ENCODE data around the gene CASP8. TPM values are rescaled to one million over a fixed set of nuclear protein-coding genes. Genes with fewer than 3 reads are reported as not detected.

The CASP8 gene
- total and polyA plus RNA-seq, 9 of the 15 experiments (the other 6 are each of a cell fraction or from before 2014, with no cell fraction given), result 10.2 to 31.4 (median 19.4) TPM

DNA sequence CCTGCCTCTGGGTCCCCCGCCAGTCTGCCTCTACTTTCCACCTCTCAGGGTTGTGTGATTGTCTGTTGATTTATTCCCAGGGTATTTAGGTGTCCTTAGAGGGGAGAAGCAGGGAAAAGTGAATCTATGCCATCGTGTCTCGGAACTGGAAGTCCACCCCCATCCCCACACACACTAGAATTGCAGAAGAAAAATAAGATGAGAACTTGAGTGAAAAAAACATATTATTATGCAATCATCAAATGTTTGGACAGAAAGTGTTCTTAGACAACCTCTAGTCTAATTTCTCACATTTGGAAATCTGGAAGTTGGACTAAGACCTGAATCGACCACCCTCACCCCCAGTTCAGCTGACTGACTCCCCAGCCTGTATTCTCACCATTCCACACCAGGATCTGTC, 14.1 kb upstream of the CASP8 start:
- Histone ChIP-seq H4K20me1 (replicated peaks; ENCODE audit: control insufficient read depth, insufficient read depth, low read length) (no peaks in the 10 kb centered on the region), H3K9me3 (replicated peaks; ENCODE audit: control insufficient read depth, insufficient read depth, low read depth, low read length) (no peaks in the 10 kb centered on the region), H2AFZ (ENCODE audit: low read depth, low read length) (no peak overlapping the region), H3K27me3 (ENCODE audit: control insufficient read depth in 2 of 2, insufficient read depth in 2 of 2, low read length in 2 of 2) (no peaks in the 10 kb centered on the region), H3K4me1 (replicated peaks in 1 of 2; ENCODE audit: control insufficient read depth in 2 of 2, insufficient read depth in 2 of 2, low read length in 2 of 2) (no peaks in the 10 kb centered on the region; a peak in 2 of 5 replicates), H3K9me1 (ENCODE audit: control insufficient read depth, insufficient read depth, low read length) (no peaks in the 10 kb centered on the region), H3K4me2 (ENCODE audit: insufficient read depth, low read length) (no peak overlapping the region), H3K79me2 (ENCODE audit: control insufficient read depth, insufficient read depth, low read length) (no peaks in the 10 kb centered on the region), H3K36me3 (ENCODE audit: control insufficient read depth, insufficient read depth, low read length) (no peaks in the 10 kb centered on the region), H3K27ac (ENCODE audit: extremely low read depth, low read depth, low read length) (no peak overlapping the region), H3K4me3 (no peak overlapping the region), H3K9ac (ENCODE audit: insufficient read depth in 1 of 2, low read depth in 2 of 2, low read length in 2 of 2) (no peak overlapping the region)
- in situ Hi-C loops (cut with MboI), result no loop called here
- TF ChIP-seq CEBPB (tag; IDR thresholded peaks at IDR 0.05), result peak; percentile 12; the same call in 1 of the 2 replicates
- no peak for TF ChIP-seq ZNF165 (CRISPR knock-in tag; IDR thresholded peaks at IDR 0.05; ENCODE audit: borderline replicate concordance)
- ATAC-seq (no peak), FAIRE-seq (no peak), DNase-seq (ENCODE audit: extremely low read depth in 1 of 4, low spot score in 3 of 4) (no peak)
- ChIA-PET CTCF (ENCODE audit: low intra/inter-chr PET ratio) (no interaction called here), POLR2A (no interaction called here)
- 67% methylated on average over 3 of the region's 4 CpGs for WGBS (ENCODE audit: insufficient coverage, low coverage, missing lambda C conversion rate)
- intact Hi-C loops (cut with micrococcal nuclease), result no loop called here
- no TSS peak for BruUV-seq (replicated peaks)

DNA sequence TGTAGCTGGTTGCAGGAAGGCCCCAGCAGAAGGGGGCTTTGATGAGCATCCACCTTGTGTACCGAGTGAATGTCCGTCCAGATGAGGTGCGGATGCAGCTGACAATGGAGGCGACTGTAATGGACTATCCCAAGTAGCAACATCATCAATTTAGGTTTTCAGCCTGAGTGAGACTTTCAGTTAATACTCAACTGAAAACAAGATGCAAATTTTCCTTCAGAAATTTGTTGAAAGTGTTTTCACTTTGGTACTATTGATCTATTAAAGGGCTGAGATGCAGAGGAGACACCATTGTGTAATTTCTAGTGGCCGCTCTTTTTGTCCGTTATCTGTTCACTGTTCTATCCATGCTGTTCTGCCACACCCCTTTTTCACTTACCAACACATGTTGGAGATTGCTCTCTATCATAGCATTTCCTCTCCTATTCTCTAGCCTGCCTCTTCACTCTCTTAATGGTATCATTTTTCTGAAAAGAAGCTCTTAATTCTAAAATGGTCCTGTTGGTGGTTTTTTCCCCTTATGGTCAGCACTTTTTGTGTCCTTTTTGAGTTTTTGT, 12.0 kb upstream of the CASP8 start:
- peak; percentile 15 for FAIRE-seq
- 44% methylated on average over 6 of the region's 6 CpGs for WGBS (ENCODE audit: insufficient coverage, low coverage, missing lambda C conversion rate)
- in situ Hi-C loops (cut with MboI) (no loop called here), intact Hi-C loops (cut with micrococcal nuclease) (no loop called here)
- Histone ChIP-seq H3K79me2 (ENCODE audit: control insufficient read depth, insufficient read depth, low read length) (no peaks in the 10 kb centered on the region), H3K4me1 (replicated peaks in 1 of 2; ENCODE audit: control insufficient read depth in 2 of 2, insufficient read depth in 2 of 2, low read length in 2 of 2) (peaks cover 0 to 7% of the 10 kb centered on the region in 2 experiments; a peak in 3 of 5 replicates), H3K4me2 (ENCODE audit: insufficient read depth, low read length) (no peak overlapping the region), H3K36me3 (ENCODE audit: control insufficient read depth, insufficient read depth, low read length) (no peaks in the 10 kb centered on the region), H2AFZ (ENCODE audit: low read depth, low read length) (no peak overlapping the region), H3K9me1 (ENCODE audit: control insufficient read depth, insufficient read depth, low read length) (no peaks in the 10 kb centered on the region), H3K27ac (ENCODE audit: extremely low read depth, low read depth, low read length) (no peak overlapping the region), H3K4me3 (no peak overlapping the region), H3K27me3 (ENCODE audit: control insufficient read depth in 2 of 2, insufficient read depth in 2 of 2, low read length in 2 of 2) (no peaks in the 10 kb centered on the region), H4K20me1 (replicated peaks; ENCODE audit: control insufficient read depth, insufficient read depth, low read length) (no peaks in the 10 kb centered on the region), H3K9me3 (replicated peaks; ENCODE audit: control insufficient read depth, insufficient read depth, low read depth, low read length) (no peaks in the 10 kb centered on the region), H3K9ac (ENCODE audit: insufficient read depth in 1 of 2, low read depth in 2 of 2, low read length in 2 of 2) (no peak overlapping the region)
- POLR2A ChIA-PET, result no interaction called here
- BruUV-seq (replicated peaks), result no TSS peak
- peak in 1 of 4 experiments; percentile 44 for DNase-seq (ENCODE audit: extremely low read depth in 1 of 4, low spot score in 3 of 4)
- CTCF ChIA-PET (ENCODE audit: low intra/inter-chr PET ratio), result no interaction called here
- peak; percentile 75 for ATAC-seq
- TF ChIP-seq FOXJ3 (CRISPR knock-in tag; IDR thresholded peaks at IDR 0.05), result no peak
- TF ChIP-seq MAFG (tag; conservative IDR thresholded peaks at IDR 0.05), result no peak
- TF ChIP-seq, protein P1, sequence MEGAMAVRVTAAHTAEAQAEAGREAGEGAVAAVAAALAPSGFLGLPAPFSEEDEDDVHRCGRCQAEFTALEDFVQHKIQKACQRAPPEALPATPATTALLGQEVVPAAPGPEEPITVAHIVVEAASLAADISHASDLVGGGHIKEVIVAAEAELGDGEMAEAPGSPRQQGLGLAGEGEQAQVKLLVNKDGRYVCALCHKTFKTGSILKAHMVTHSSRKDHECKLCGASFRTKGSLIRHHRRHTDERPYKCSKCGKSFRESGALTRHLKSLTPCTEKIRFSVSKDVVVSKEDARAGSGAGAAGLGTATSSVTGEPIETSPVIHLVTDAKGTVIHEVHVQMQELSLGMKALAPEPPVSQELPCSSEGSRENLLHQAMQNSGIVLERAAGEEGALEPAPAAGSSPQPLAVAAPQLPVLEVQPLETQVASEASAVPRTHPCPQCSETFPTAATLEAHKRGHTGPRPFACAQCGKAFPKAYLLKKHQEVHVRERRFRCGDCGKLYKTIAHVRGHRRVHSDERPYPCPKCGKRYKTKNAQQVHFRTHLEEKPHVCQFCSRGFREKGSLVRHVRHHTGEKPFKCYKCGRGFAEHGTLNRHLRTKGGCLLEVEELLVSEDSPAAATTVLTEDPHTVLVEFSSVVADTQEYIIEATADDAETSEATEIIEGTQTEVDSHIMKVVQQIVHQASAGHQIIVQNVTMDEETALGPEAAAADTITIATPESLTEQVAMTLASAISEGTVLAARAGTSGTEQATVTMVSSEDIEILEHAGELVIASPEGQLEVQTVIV (CRISPR knock-in tag; IDR thresholded peaks at IDR 0.05; ENCODE audit: borderline replicate concordance), result no peak
- no peak for TF ChIP-seq ADNP (tag; IDR thresholded peaks at IDR 0.05)
- TF ChIP-seq, protein P2, sequence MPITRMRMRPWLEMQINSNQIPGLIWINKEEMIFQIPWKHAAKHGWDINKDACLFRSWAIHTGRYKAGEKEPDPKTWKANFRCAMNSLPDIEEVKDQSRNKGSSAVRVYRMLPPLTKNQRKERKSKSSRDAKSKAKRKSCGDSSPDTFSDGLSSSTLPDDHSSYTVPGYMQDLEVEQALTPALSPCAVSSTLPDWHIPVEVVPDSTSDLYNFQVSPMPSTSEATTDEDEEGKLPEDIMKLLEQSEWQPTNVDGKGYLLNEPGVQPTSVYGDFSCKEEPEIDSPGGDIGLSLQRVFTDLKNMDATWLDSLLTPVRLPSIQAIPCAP (CRISPR knock-in tag; IDR thresholded peaks at IDR 0.05; ENCODE audit: borderline replicate concordance), result no peak
- TF ChIP-seq POLR3A (IDR thresholded peaks at IDR 0.05; ENCODE audit: borderline replicate concordance, extremely low read depth, insufficient read depth, insufficient read length), result no peak
- TF ChIP-seq, protein P3, sequence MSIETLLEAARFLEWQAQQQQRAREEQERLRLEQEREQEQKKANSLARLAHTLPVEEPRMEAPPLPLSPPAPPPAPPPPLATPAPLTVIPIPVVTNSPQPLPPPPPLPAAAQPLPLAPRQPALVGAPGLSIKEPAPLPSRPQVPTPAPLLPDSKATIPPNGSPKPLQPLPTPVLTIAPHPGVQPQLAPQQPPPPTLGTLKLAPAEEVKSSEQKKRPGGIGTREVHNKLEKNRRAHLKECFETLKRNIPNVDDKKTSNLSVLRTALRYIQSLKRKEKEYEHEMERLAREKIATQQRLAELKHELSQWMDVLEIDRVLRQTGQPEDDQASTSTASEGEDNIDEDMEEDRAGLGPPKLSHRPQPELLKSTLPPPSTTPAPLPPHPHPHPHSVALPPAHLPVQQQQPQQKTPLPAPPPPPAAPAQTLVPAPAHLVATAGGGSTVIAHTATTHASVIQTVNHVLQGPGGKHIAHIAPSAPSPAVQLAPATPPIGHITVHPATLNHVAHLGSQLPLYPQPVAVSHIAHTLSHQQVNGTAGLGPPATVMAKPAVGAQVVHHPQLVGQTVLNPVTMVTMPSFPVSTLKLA (conservative IDR thresholded peaks at IDR 0.05), result peak in 1 of 2 experiments; percentile 68; a peak in 2 of 4 replicates
- no peak for TF ChIP-seq CEBPG (CRISPR knock-in tag; IDR thresholded peaks at IDR 0.05)
- TF ChIP-seq CEBPG (tag; conservative IDR thresholded peaks at IDR 0.05 in 1 of 2, IDR thresholded peaks at IDR 0.05 in 1 of 2), result no peak
